ENCODE measurements around the gene MTHFSD.

GRCh38 chr16:86492267-86492960, 62.6 kb downstream of the MTHFSD start:
- TF ChIP-seq, protein P1, sequence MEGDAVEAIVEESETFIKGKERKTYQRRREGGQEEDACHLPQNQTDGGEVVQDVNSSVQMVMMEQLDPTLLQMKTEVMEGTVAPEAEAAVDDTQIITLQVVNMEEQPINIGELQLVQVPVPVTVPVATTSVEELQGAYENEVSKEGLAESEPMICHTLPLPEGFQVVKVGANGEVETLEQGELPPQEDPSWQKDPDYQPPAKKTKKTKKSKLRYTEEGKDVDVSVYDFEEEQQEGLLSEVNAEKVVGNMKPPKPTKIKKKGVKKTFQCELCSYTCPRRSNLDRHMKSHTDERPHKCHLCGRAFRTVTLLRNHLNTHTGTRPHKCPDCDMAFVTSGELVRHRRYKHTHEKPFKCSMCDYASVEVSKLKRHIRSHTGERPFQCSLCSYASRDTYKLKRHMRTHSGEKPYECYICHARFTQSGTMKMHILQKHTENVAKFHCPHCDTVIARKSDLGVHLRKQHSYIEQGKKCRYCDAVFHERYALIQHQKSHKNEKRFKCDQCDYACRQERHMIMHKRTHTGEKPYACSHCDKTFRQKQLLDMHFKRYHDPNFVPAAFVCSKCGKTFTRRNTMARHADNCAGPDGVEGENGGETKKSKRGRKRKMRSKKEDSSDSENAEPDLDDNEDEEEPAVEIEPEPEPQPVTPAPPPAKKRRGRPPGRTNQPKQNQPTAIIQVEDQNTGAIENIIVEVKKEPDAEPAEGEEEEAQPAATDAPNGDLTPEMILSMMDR (IDR thresholded peaks at IDR 0.05) = no peak
- no peak for TF ChIP-seq EP300 (IDR thresholded peaks at IDR 0.05)

Measured in ovary (tissue), 3 donors.